IMR-90 (cell line): ENCODE results near the gene ZNF26. TPM values are rescaled to one million over a fixed set of nuclear protein-coding genes. Genes with fewer than 3 reads are reported as not detected.

Experiments used
- ATAC-seq: fragments of 200-7000 bp; cut with Tn5 transposase; 2 replicates; pipeline ENCODE4 v1.9.1; 2020; ENCODE audit warnings: low read depth, mild to moderate bottlenecking, moderate library complexity
- BruUV-seq: library from RNA; stranded (reverse); fragments of 400-500 nt; replicated peaks from 2 replicates; lab custom pipeline; 2021; lab: Mats Ljungman, UMichigan
- CTCF ChIA-PET: fragments of 300-600 bp; formaldehyde crosslinking; extraction: SDS; loops from one replicate; lab custom pipeline; 2021; ENCODE audit warnings: antibody characterized with exemption; lab: Yijun Ruan, JAX
- POLR2A ChIA-PET: fragments of 300-600 bp; sonication (Branson Sonifier 250); formaldehyde crosslinking; loops from one replicate; lab custom pipeline; 2022; ENCODE audit warnings: antibody characterized with exemption; ENCODE audit not compliant: unreplicated experiment; lab: Charles Lee
- DNase-seq: peaks from one replicate; pipeline ENCODE4 v3.0.0; 2013
- H2AFZ ChIP-seq: replicated peaks from 2 replicates; pipeline ENCODE3; 2013; ENCODE audit warnings: low read length, mild to moderate bottlenecking; ENCODE audit not compliant: poor library complexity
- H2AK5ac ChIP-seq: 2 replicates; pipeline ENCODE4 v1.6.1; 2013; ENCODE audit warnings: low read depth, low read length, inconsistent platforms
- H2AK9ac ChIP-seq: replicated peaks from 2 replicates; pipeline ENCODE3; 2013; ENCODE audit warnings: mild to moderate bottlenecking, low read depth, low read length, moderate library complexity; ENCODE audit not compliant: poor library complexity
- H2BK120ac ChIP-seq: 2 replicates; pipeline ENCODE4 v1.6.1; 2013; ENCODE audit warnings: low read depth, low read length, inconsistent platforms
- H2BK15ac ChIP-seq: 3 replicates; pipeline ENCODE4 v1.6.1; 2013; ENCODE audit warnings: low read depth, low read length, inconsistent platforms
- H2BK20ac ChIP-seq: 2 replicates; pipeline ENCODE4 v1.6.1; 2013; ENCODE audit warnings: low read depth, mild to moderate bottlenecking, inconsistent platforms, low read length, moderate library complexity
- H2BK5ac ChIP-seq: 2 replicates; pipeline ENCODE4 v1.6.1; 2013; ENCODE audit warnings: mild to moderate bottlenecking, low read depth, low read length, inconsistent platforms; ENCODE audit not compliant: poor library complexity, severe bottlenecking
- H3K14ac ChIP-seq: replicated peaks from 2 replicates; pipeline ENCODE4 v1.6.1; 2013; ENCODE audit warnings: low read depth, low read length, inconsistent platforms
- H3K18ac ChIP-seq: 2 replicates; pipeline ENCODE4 v1.6.1; 2013; ENCODE audit warnings: low read depth, low read length, control low read depth
- H3K23ac ChIP-seq: 2 replicates; pipeline ENCODE4 v1.6.1; 2013; ENCODE audit warnings: low read depth, low read length, inconsistent platforms
- H3K27ac ChIP-seq: 2 replicates; pipeline ENCODE4 v1.5.1; 2013; ENCODE audit warnings: mild to moderate bottlenecking, control low read depth, low read length; ENCODE audit not compliant: insufficient read depth
- H3K27me3 ChIP-seq: 2 replicates; pipeline ENCODE4 v1.6.1; 2013; ENCODE audit warnings: low read length; ENCODE audit not compliant: control insufficient read depth, insufficient read depth
- H3K36me3 ChIP-seq: 2 replicates; pipeline ENCODE4 v1.6.1; 2013; ENCODE audit warnings: low read length, mixed read lengths; ENCODE audit not compliant: control insufficient read depth, insufficient read depth
- H3K4ac ChIP-seq: 2 replicates; pipeline ENCODE4 v1.6.1; 2013; ENCODE audit warnings: low read depth, low read length, inconsistent platforms
- H3K4me1 ChIP-seq: 2 replicates; pipeline ENCODE4 v1.6.1; 2013; ENCODE audit warnings: low read length, mixed read lengths; ENCODE audit not compliant: control insufficient read depth, insufficient read depth
- H3K4me2 ChIP-seq: 2 replicates; pipeline ENCODE4 v1.6.1; 2013; ENCODE audit warnings: low read depth, mild to moderate bottlenecking, control low read depth, low read length, moderate library complexity
- H3K4me3 ChIP-seq: 2 replicates; pipeline ENCODE4 v1.5.1; 2013; ENCODE audit warnings: low read depth, mild to moderate bottlenecking, control low read depth, low read length, moderate library complexity; ENCODE audit not compliant: insufficient read depth
- H3K56ac ChIP-seq: 2 replicates; pipeline ENCODE4 v1.6.1; 2013; ENCODE audit warnings: low read length, inconsistent platforms; ENCODE audit not compliant: insufficient read depth; ENCODE audit errors: extremely low read depth
- H3K79me1 ChIP-seq, 2 experiments: 2 replicates each; pipeline ENCODE4 v1.6.1; 2013; ENCODE audit warnings: low read length in 2 of 2, inconsistent platforms in 1 of 2, low read depth in 1 of 2
- H3K9ac ChIP-seq: 2 replicates; pipeline ENCODE4 v1.6.1; 2013; ENCODE audit warnings: low read depth, low read length, control low read depth
- H3K9me1 ChIP-seq: 2 replicates; pipeline ENCODE4 v1.6.1; 2013; ENCODE audit warnings: low read length, inconsistent platforms; ENCODE audit not compliant: insufficient read depth
- H3K9me3 ChIP-seq: 2 replicates; pipeline ENCODE4 v1.6.1; 2013; ENCODE audit warnings: low read length; ENCODE audit not compliant: control insufficient read depth, insufficient read depth
- H4K20me1 ChIP-seq: 2 replicates; pipeline ENCODE4 v1.6.1; 2013; ENCODE audit warnings: low read length, inconsistent platforms; ENCODE audit not compliant: insufficient read depth
- H4K5ac ChIP-seq: 2 replicates; pipeline ENCODE4 v1.6.1; 2013; ENCODE audit warnings: mild to moderate bottlenecking, low read depth, low read length, control low read depth
- H4K8ac ChIP-seq, 2 experiments: 2 replicates each; pipeline ENCODE4 v1.6.1; 2013; ENCODE audit warnings: low read depth in 2 of 2, low read length in 2 of 2, control low read depth in 1 of 2, inconsistent platforms in 1 of 2
- H4K91ac ChIP-seq: 2 replicates; pipeline ENCODE4 v1.6.1; 2013; ENCODE audit warnings: low read depth, low read length, inconsistent platforms; ENCODE audit not compliant: insufficient read depth
- CHD1 ChIP-seq: IDR thresholded peaks from 2 replicates; pipeline ENCODE4 v1.6.1; 2012; ENCODE audit warnings: low read depth, low read length, improper control_type of control experiment
- MAFK ChIP-seq: IDR thresholded peaks from 2 replicates; pipeline ENCODE4 v1.6.1; 2012; ENCODE audit warnings: low read depth, low read length, improper control_type of control experiment
- MAZ ChIP-seq: IDR thresholded peaks from 2 replicates; pipeline ENCODE4 v1.6.1; 2012; ENCODE audit warnings: low read depth, mild to moderate bottlenecking, low read length, improper control_type of control experiment, moderate library complexity, borderline replicate concordance
- MXI1 ChIP-seq: IDR thresholded peaks from 2 replicates; pipeline ENCODE4 v1.6.1; 2012; ENCODE audit warnings: low read depth, mild to moderate bottlenecking, low read length, moderate library complexity, borderline replicate concordance
- RAD21 ChIP-seq: IDR thresholded peaks from 2 replicates; pipeline ENCODE4 v1.6.1; 2012; ENCODE audit warnings: low read length, improper control_type of control experiment
- SMC3 ChIP-seq: fragments of 150-350 bp; IDR thresholded peaks from 2 replicates; pipeline ENCODE4 v1.6.1; 2016; ENCODE audit warnings: low read depth, mild to moderate bottlenecking, antibody characterized with exemption, low read length, moderate library complexity
- WGBS, 2 experiments: methylation state at CpG; one replicate each; pipeline versions ENCODE4 v1.1.5 to v1.1.7; 2013; ENCODE audit warnings: missing lambda C conversion rate in 2 of 2; ENCODE audit not compliant: insufficient read length in 1 of 2; ENCODE audit errors: extremely low coverage in 2 of 2; 5-methylcytosine and 5-hydroxymethylcytosine counted together
- dilution Hi-C: fragments of 300-500 bp; cut with HindIII; formaldehyde crosslinking; loops from one replicate; pipeline ENCODE4 v1.14.3; 2018; ENCODE audit warnings: low sequenced_read_pairs; ENCODE audit not compliant: unreplicated experiment
- in situ Hi-C: fragments of 300-500 bp; cut with MboI; formaldehyde crosslinking; loops from 3 replicates; pipeline ENCODE4 v1.14.3; 2019; ENCODE audit warnings: low sequenced_read_pairs, inconsistent platforms, mixed read lengths
- intact Hi-C: fragments of 100-400 bp; cut with micrococcal nuclease; formaldehyde crosslinking; loops from 2 replicates; pipeline ENCODE4 v1.10.0; 2022
- polyA plus RNA-seq, 3 experiments: library from polyadenylated mRNA; depleted of rRNA; stranded (reverse); fragments of >200 nt; gene quantifications; 2 replicates each; pipeline ENCODE4 v1.2.3, GENCODE V29; 2012; ENCODE audit warnings: low replicate concordance in 1 of 3
- total RNA-seq: library from RNA; depleted of rRNA; stranded (reverse); fragments of >200 nt; gene quantifications from 2 replicates; pipeline ENCODE4 v1.2.3, GENCODE V29; 2012
- TF ChIP-seq, protein P1 (sequence below): conservative IDR thresholded peaks from 2 replicates; pipeline ENCODE4 v1.5.1; 2012; ENCODE audit warnings: mild to moderate bottlenecking, low read depth, low read length, improper control_type of control experiment

ZNF26 gene
- total and polyA plus RNA-seq, 2 of the 4 experiments (the other 2 are of a cell fraction): 6.3 to 11.8 TPM

DNA sequence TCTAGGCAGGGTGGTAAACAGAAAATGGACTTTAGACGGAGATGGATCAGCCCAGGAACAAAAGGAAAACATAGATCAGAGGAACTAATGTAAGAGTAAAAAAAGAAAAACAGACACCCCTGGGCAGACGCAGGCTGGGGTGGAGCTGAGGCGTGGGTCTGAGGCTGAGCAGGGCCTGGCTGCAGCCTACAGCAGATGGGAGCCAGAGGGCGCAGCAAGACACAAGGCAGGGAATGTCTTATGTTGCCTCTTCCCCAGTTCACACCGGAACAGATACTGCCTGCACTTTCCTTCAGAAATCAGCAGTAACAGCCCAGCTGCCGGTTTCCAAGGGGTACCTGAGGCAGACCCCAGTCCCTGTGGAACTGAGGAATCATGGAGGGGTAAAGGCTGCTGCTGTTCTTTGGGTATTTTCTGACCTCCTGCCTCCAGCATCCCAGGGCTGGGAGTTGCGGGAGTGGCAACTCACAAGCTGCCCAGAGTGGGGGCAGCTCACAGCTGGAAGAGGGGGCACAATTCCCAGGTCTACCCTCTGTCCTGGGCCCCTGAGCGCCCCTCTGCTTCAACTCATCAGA lies 39.8 kb upstream of the ZNF26 start:
- POLR2A ChIA-PET: no interaction called here
- Histone ChIP-seq H3K23ac (no peak overlapping the region), H3K18ac (no peak overlapping the region), H3K36me3 (peaks cover 68% of the 10 kb centered on the region), H4K8ac (no peak overlapping the region), H3K4ac (no peak overlapping the region), H3K27me3 (no peaks in the 10 kb centered on the region), H3K4me2 (no peak overlapping the region), H3K14ac (no peak overlapping the region), H2AK5ac (no peak overlapping the region), H4K5ac (no peak overlapping the region), H3K9me1 (no peaks in the 10 kb centered on the region), H2BK5ac (no peak overlapping the region), H2BK120ac (no peak overlapping the region), H3K27ac (no peak overlapping the region), H2AK9ac (no peak overlapping the region), H3K56ac (no peak overlapping the region), H4K91ac (no peak overlapping the region), H2AFZ (no peak overlapping the region), H3K9ac (no peak overlapping the region), H3K4me3 (no peak overlapping the region), H2BK20ac (no peak overlapping the region), H3K79me1 (peaks cover 16 to 34% of the 10 kb centered on the region in 2 experiments), H3K4me1 (no peaks in the 10 kb centered on the region), H4K20me1 (no peaks in the 10 kb centered on the region), H2BK15ac (no peak overlapping the region), H3K9me3 (peaks cover 86% of the 10 kb centered on the region)
- dilution Hi-C loops (no loop called here), intact Hi-C loops (no loop called here), in situ Hi-C loops (no loop called here)
- no peak for DNase-seq
- ATAC-seq: no peak
- BruUV-seq: no TSS peak
- CTCF ChIA-PET: no interaction called here
- 100% methylated on average over 2 of the region's 8 CpGs; no CpG with 5 or more reads in 1 of the 2 experiments for WGBS, 2 experiments
- TF ChIP-seq SMC3 (no peak), CHD1 (no peak), RAD21 (no peak), MAFK (no peak), MXI1 (no peak), MAZ (no peak)
- TF ChIP-seq, protein P1, sequence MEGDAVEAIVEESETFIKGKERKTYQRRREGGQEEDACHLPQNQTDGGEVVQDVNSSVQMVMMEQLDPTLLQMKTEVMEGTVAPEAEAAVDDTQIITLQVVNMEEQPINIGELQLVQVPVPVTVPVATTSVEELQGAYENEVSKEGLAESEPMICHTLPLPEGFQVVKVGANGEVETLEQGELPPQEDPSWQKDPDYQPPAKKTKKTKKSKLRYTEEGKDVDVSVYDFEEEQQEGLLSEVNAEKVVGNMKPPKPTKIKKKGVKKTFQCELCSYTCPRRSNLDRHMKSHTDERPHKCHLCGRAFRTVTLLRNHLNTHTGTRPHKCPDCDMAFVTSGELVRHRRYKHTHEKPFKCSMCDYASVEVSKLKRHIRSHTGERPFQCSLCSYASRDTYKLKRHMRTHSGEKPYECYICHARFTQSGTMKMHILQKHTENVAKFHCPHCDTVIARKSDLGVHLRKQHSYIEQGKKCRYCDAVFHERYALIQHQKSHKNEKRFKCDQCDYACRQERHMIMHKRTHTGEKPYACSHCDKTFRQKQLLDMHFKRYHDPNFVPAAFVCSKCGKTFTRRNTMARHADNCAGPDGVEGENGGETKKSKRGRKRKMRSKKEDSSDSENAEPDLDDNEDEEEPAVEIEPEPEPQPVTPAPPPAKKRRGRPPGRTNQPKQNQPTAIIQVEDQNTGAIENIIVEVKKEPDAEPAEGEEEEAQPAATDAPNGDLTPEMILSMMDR: no peak
